Liver (tissue), 3 donors: ENCODE measurements around the gene ARCN1.

Experiments
- ATF3 ChIP-seq: IDR thresholded peaks from 2 replicates; pipeline ENCODE4 v1.6.1; 2016; ENCODE audit warnings: antibody characterized with exemption
- CTCF ChIP-seq: fragments of 150-350 bp; IDR thresholded peaks from 2 replicates; pipeline ENCODE4 v1.5.1; 2017; ENCODE audit warnings: improper control_type of control experiment, low read depth, low read length; ENCODE audit not compliant: missing input control
- RAD21 ChIP-seq, 2 donors: IDR thresholded peaks; 2 replicates each; pipeline ENCODE4 v1.6.1; 2016; ENCODE audit warnings: antibody characterized with exemption in 2 of 2, mild to moderate bottlenecking in 2 of 2
- TAF1 ChIP-seq: conservative IDR thresholded peaks from 2 replicates; pipeline ENCODE4 v1.6.1; 2016; ENCODE audit warnings: antibody characterized with exemption, mild to moderate bottlenecking
- YY1 ChIP-seq: IDR thresholded peaks from 2 replicates; pipeline ENCODE4 v1.6.1; 2016; ENCODE audit warnings: antibody characterized with exemption, mild to moderate bottlenecking
- TF ChIP-seq, protein P1 (sequence below): IDR thresholded peaks from 2 replicates; pipeline ENCODE4 v1.6.1; 2016; ENCODE audit warnings: antibody characterized with exemption, mild to moderate bottlenecking
- TF ChIP-seq, protein P2 (sequence below): IDR thresholded peaks from 2 replicates; pipeline ENCODE4 v1.6.1; 2016; ENCODE audit warnings: antibody characterized with exemption
- TF ChIP-seq, protein P3 (sequence below): IDR thresholded peaks from 2 replicates; pipeline ENCODE4 v1.6.1; 2016; ENCODE audit warnings: antibody characterized with exemption
- donor health status: healthy.
- donor health status: healthy.

GRCh38 chr11:118572981-118573550 is 857 bp downstream of the ARCN1 start:
- no peak for TF ChIP-seq ATF3
- TF ChIP-seq, protein P1, sequence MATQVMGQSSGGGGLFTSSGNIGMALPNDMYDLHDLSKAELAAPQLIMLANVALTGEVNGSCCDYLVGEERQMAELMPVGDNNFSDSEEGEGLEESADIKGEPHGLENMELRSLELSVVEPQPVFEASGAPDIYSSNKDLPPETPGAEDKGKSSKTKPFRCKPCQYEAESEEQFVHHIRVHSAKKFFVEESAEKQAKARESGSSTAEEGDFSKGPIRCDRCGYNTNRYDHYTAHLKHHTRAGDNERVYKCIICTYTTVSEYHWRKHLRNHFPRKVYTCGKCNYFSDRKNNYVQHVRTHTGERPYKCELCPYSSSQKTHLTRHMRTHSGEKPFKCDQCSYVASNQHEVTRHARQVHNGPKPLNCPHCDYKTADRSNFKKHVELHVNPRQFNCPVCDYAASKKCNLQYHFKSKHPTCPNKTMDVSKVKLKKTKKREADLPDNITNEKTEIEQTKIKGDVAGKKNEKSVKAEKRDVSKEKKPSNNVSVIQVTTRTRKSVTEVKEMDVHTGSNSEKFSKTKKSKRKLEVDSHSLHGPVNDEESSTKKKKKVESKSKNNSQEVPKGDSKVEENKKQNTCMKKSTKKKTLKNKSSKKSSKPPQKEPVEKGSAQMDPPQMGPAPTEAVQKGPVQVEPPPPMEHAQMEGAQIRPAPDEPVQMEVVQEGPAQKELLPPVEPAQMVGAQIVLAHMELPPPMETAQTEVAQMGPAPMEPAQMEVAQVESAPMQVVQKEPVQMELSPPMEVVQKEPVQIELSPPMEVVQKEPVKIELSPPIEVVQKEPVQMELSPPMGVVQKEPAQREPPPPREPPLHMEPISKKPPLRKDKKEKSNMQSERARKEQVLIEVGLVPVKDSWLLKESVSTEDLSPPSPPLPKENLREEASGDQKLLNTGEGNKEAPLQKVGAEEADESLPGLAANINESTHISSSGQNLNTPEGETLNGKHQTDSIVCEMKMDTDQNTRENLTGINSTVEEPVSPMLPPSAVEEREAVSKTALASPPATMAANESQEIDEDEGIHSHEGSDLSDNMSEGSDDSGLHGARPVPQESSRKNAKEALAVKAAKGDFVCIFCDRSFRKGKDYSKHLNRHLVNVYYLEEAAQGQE, result no peak
- TF ChIP-seq CTCF, result no peak
- no peak for TF ChIP-seq RAD21 (IDR thresholded peaks at IDR 0.05)
- no peak for TF ChIP-seq YY1
- TF ChIP-seq TAF1, result no peak
- TF ChIP-seq, protein P2, sequence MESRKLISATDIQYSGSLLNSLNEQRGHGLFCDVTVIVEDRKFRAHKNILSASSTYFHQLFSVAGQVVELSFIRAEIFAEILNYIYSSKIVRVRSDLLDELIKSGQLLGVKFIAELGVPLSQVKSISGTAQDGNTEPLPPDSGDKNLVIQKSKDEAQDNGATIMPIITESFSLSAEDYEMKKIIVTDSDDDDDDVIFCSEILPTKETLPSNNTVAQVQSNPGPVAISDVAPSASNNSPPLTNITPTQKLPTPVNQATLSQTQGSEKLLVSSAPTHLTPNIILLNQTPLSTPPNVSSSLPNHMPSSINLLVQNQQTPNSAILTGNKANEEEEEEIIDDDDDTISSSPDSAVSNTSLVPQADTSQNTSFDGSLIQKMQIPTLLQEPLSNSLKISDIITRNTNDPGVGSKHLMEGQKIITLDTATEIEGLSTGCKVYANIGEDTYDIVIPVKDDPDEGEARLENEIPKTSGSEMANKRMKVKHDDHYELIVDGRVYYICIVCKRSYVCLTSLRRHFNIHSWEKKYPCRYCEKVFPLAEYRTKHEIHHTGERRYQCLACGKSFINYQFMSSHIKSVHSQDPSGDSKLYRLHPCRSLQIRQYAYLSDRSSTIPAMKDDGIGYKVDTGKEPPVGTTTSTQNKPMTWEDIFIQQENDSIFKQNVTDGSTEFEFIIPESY, result no peak
- TF ChIP-seq, protein P3, sequence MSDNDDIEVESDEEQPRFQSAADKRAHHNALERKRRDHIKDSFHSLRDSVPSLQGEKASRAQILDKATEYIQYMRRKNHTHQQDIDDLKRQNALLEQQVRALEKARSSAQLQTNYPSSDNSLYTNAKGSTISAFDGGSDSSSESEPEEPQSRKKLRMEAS, result no peak
